GM12878 (cell line): Measurements from ENCODE around the gene HSPE1. TPM values are rescaled to one million over a fixed set of nuclear protein-coding genes. Genes with fewer than 3 reads are reported as not detected.

Experiments
- ATAC-seq: fragments of 200-7000 bp; cut with Tn5 transposase; 3 replicates; pipeline ENCODE4 v1.9.1; 2020; ENCODE audit warnings: mild to moderate bottlenecking, moderate library complexity
- BruUV-seq: library from RNA; stranded (reverse); fragments of 400-500 nt; replicated peaks from 2 replicates; lab custom pipeline; 2021; lab: Mats Ljungman, UMichigan
- CTCF ChIA-PET: fragments of 300-600 bp; sonication (Branson Sonifier 250); formaldehyde crosslinking; extraction: SDS; loops from one replicate; lab custom pipeline; 2021; ENCODE audit warnings: inconsistent platforms; lab: Yijun Ruan, JAX
- POLR2A ChIA-PET: fragments of 350-600 bp; formaldehyde crosslinking; extraction: SDS; loops from one replicate; lab custom pipeline; 2021; ENCODE audit warnings: inconsistent platforms; lab: Charles Lee
- RAD21 ChIA-PET: fragments of 300-600 bp; sonication (Branson Sonifier 250); formaldehyde crosslinking; loops from one replicate; lab custom pipeline; 2023; ENCODE audit warnings: antibody characterized with exemption; ENCODE audit not compliant: unreplicated experiment; lab: Charles Lee
- SMC1A ChIA-PET: fragments of 300-600 bp; sonication (Branson Sonifier 250); formaldehyde crosslinking; loops from one replicate; lab custom pipeline; 2023; ENCODE audit not compliant: unreplicated experiment, uncharacterized antibody; lab: Charles Lee
- DNase-seq: peaks from one replicate; pipeline ENCODE4 v3.0.0-alpha.2; 2011; ENCODE audit warnings: low read depth, low spot score
- FAIRE-seq: peaks from 3 replicates; lab custom pipeline; 2011; peaks lifted over from hg19 to GRCh38; lab: Jason Lieb, UNC
- H2AFZ ChIP-seq: 2 replicates; pipeline ENCODE4 v1.6.0; 2011; ENCODE audit warnings: low read depth, low read length, control low read depth; ENCODE audit not compliant: control insufficient read depth
- H3K27ac ChIP-seq: 2 replicates; pipeline ENCODE4 v1.5.1; 2011; ENCODE audit warnings: control low read depth; ENCODE audit not compliant: control insufficient read depth, insufficient read depth
- H3K27me3 ChIP-seq, 2 experiments: replicated peaks in 1 of 2; 2 replicates each; pipeline versions ENCODE4 v1.6.0 to v1.6.1; 2011; ENCODE audit warnings: low read length in 1 of 2; ENCODE audit not compliant: control insufficient read depth in 2 of 2, insufficient read depth in 2 of 2
- H3K36me3 ChIP-seq, 2 experiments: 2 replicates each; pipeline ENCODE4 v1.5.1; 2011; ENCODE audit warnings: low read length in 1 of 2; ENCODE audit not compliant: control insufficient read depth in 2 of 2, insufficient read depth in 2 of 2
- H3K4me1 ChIP-seq: 2 replicates; pipeline ENCODE4 v1.6.1; 2011; ENCODE audit warnings: mild to moderate bottlenecking, low read length, moderate library complexity, mixed read lengths; ENCODE audit not compliant: control insufficient read depth, insufficient read depth
- H3K4me2 ChIP-seq: 2 replicates; pipeline ENCODE4 v1.6.0; 2011; ENCODE audit warnings: control low read depth; ENCODE audit not compliant: control insufficient read depth, insufficient read depth
- H3K4me3 ChIP-seq: fragments of 200-600 bp; sonication (generic); 2 replicates; pipeline ENCODE4 v1.5.1; 2016
- H3K79me2 ChIP-seq: 2 replicates; pipeline ENCODE4 v1.6.0; 2011; ENCODE audit warnings: low read length; ENCODE audit not compliant: control insufficient read depth, insufficient read depth
- H3K9ac ChIP-seq: 2 replicates; pipeline ENCODE4 v1.8.0; 2011; ENCODE audit warnings: low read length, control low read depth, mixed read lengths; ENCODE audit not compliant: control insufficient read depth, insufficient read depth
- H3K9me3 ChIP-seq: replicated peaks from 3 replicates; pipeline ENCODE4 v1.5.1; 2011; ENCODE audit warnings: mild to moderate bottlenecking, low read length; ENCODE audit not compliant: control insufficient read depth, insufficient read depth
- H4K20me1 ChIP-seq: 2 replicates; pipeline ENCODE4 v1.6.0; 2011; ENCODE audit not compliant: control insufficient read depth, insufficient read depth
- ATF2 ChIP-seq: IDR thresholded peaks from 2 replicates; pipeline ENCODE4 v1.6.1; 2012; ENCODE audit warnings: low read length, inconsistent platforms
- ATF3 ChIP-seq: IDR thresholded peaks from 2 replicates; pipeline ENCODE4 v1.6.1; 2011; ENCODE audit warnings: low read depth, mild to moderate bottlenecking, low read length, moderate library complexity, borderline replicate concordance; ENCODE audit errors: extremely low read depth
- BCLAF1 ChIP-seq: fragments of 450-650 bp; IDR thresholded peaks from 2 replicates; pipeline ENCODE4 v1.6.1; 2017; ENCODE audit warnings: antibody characterized with exemption, mild to moderate bottlenecking, moderate library complexity
- JUNB ChIP-seq: IDR thresholded peaks from 2 replicates; pipeline ENCODE4 v1.6.1; 2016; ENCODE audit warnings: antibody characterized with exemption, mild to moderate bottlenecking
- MTA3 ChIP-seq: IDR thresholded peaks from 2 replicates; pipeline ENCODE4 v1.6.1; 2012; ENCODE audit warnings: low read length, inconsistent platforms, borderline replicate concordance
- NFXL1 ChIP-seq: fragments of 450-650 bp; IDR thresholded peaks from 2 replicates; pipeline ENCODE4 v1.6.1; 2017; ENCODE audit warnings: antibody characterized with exemption, mild to moderate bottlenecking, borderline replicate concordance
- RAD51 ChIP-seq: fragments of 450-650 bp; IDR thresholded peaks from 2 replicates; pipeline ENCODE4 v1.6.1; 2016; ENCODE audit warnings: moderate library complexity, mild to moderate bottlenecking, inconsistent platforms
- SUZ12 ChIP-seq: fragments of 200-600 bp; sonication (generic); IDR thresholded peaks from one replicate; pipeline ENCODE4 v1.6.1; 2018; ENCODE audit warnings: antibody characterized with exemption, mild to moderate bottlenecking; ENCODE audit not compliant: unreplicated experiment
- TBL1XR1 ChIP-seq: IDR thresholded peaks from 2 replicates; pipeline ENCODE4 v1.6.1; 2012; ENCODE audit warnings: low read depth, low read length, improper control_type of control experiment
- TCF7 ChIP-seq: IDR thresholded peaks from 2 replicates; pipeline ENCODE4 v1.6.1; 2014; ENCODE audit warnings: antibody characterized with exemption, borderline replicate concordance
- WGBS: methylation state at CpG from one replicate; pipeline ENCODE4 v1.1.6; 2016; ENCODE audit warnings: low lambda C conversion rate; ENCODE audit not compliant: insufficient replicate concordance, insufficient coverage; ENCODE audit errors: missing lambda C conversion rate; 5-methylcytosine and 5-hydroxymethylcytosine counted together
- in situ Hi-C: fragments of 300-500 bp; cut with MboI; formaldehyde crosslinking; loops from 9 replicates; pipeline ENCODE4 v1.14.3; 2018; ENCODE audit warnings: mixed read lengths
- intact Hi-C: fragments of 100-400 bp; cut with micrococcal nuclease; formaldehyde crosslinking; loops from one replicate; pipeline ENCODE4 v1.14.2; 2022; ENCODE audit not compliant: unreplicated experiment
- polyA plus RNA-seq, 11 experiments: library from polyadenylated mRNA; depleted of rRNA in 4 of 11; unstranded in 6 of 11; stranded (reverse) in 5 of 11; fragments of >200 nt; fragmentation: Nextera tagmentation in 4 of 11; fragmentation: Illumina TruSeq in 1 of 11; extraction: Ambion mirVana in 4 of 11; extraction: Trizol in 1 of 11; gene quantifications; 1 replicate in 1 of 11; 2 replicates in 10 of 11; pipeline versions ENCODE4 v1.2.1 to v1.2.3, GENCODE V29; 2011 to 2016; ENCODE audit warnings: inconsistent platforms in 2 of 11, missing spikeins in 2 of 11, low read depth in 1 of 11
- total RNA-seq, 4 experiments: library from RNA; depleted of rRNA in 3 of 4; stranded (reverse); fragments of >200 nt in 3 of 4; fragmentation: Illumina TruSeq in 1 of 4; extraction: Trizol in 1 of 4; gene quantifications; 2 replicates each; pipeline versions ENCODE4 v1.2.1 to v1.2.3, GENCODE V29; 2013 to 2021
- TF ChIP-seq, protein P1 (sequence below): fragments of 450-650 bp; IDR thresholded peaks from 2 replicates; pipeline ENCODE4 v1.6.1; 2016; ENCODE audit warnings: mild to moderate bottlenecking, moderate library complexity, borderline replicate concordance

The HSPE1 gene
- total and polyA plus RNA-seq, 10 of the 15 experiments (the other 5 are each of a cell fraction or from before 2014, with no cell fraction given) = 180 to 1,096 (median 505) TPM

DNA sequence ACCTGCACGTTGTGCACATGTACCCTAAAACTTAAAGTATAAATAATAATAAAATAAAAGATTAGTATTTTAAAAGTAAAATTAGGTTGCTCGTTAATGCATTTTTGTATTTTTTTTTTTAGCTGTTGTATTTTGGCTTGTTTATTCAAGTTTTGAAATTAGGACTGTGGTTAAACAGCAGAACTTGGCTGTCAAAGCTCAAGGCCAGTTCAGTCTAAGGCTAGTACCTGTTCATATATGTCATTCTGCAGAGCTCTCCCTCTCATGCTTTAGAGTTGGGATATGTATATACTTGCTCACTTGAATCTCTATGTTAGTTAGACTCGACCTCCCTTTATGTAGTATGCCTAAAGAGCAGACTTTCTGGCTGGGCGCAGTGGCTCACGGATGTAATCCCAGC, 48.4 kb downstream of the HSPE1 start:
- intact Hi-C loops (no loop called here), in situ Hi-C loops (no loop called here)
- no peak for ATAC-seq
- no peak for FAIRE-seq
- H3K79me2 ChIP-seq = peaks cover 2% of the 10 kb centered on the region
- CTCF ChIA-PET = no interaction called here
- DNase-seq = no peak
- SMC1A ChIA-PET = no interaction called here
- TF ChIP-seq SUZ12 (no peak), BCLAF1 (no peak), TCF7 (no peak), NFXL1 (no peak), MTA3 (no peak), TBL1XR1 (no peak), ATF3 (no peak), ATF2 (no peak), RAD51 (no peak), JUNB (no peak)
- TF ChIP-seq, protein P1, sequence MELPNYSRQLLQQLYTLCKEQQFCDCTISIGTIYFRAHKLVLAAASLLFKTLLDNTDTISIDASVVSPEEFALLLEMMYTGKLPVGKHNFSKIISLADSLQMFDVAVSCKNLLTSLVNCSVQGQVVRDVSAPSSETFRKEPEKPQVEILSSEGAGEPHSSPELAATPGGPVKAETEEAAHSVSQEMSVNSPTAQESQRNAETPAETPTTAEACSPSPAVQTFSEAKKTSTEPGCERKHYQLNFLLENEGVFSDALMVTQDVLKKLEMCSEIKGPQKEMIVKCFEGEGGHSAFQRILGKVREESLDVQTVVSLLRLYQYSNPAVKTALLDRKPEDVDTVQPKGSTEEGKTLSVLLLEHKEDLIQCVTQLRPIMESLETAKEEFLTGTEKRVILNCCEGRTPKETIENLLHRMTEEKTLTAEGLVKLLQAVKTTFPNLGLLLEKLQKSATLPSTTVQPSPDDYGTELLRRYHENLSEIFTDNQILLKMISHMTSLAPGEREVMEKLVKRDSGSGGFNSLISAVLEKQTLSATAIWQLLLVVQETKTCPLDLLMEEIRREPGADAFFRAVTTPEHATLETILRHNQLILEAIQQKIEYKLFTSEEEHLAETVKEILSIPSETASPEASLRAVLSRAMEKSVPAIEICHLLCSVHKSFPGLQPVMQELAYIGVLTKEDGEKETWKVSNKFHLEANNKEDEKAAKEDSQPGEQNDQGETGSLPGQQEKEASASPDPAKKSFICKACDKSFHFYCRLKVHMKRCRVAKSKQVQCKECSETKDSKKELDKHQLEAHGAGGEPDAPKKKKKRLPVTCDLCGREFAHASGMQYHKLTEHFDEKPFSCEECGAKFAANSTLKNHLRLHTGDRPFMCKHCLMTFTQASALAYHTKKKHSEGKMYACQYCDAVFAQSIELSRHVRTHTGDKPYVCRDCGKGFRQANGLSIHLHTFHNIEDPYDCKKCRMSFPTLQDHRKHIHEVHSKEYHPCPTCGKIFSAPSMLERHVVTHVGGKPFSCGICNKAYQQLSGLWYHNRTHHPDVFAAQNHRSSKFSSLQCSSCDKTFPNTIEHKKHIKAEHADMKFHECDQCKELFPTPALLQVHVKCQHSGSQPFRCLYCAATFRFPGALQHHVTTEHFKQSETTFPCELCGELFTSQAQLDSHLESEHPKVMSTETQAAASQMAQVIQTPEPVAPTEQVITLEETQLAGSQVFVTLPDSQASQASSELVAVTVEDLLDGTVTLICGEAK = no peak
- POLR2A ChIA-PET = no interaction called here
- no peak overlapping the region for H2AFZ ChIP-seq
- H3K27ac ChIP-seq = no peak overlapping the region
- H3K9ac ChIP-seq = no peak overlapping the region
- WGBS = 96% methylated on average over 5 of the region's 5 CpGs
- H3K4me3 ChIP-seq = no peak overlapping the region
- no peaks in the 10 kb centered on the region for H3K4me1 ChIP-seq
- H3K4me2 ChIP-seq = no peak overlapping the region
- H3K36me3 ChIP-seq = peaks cover 2 to 19% of the 10 kb centered on the region in 2 experiments; a peak in 2 of 4 replicates
- H3K9me3 ChIP-seq = no peaks in the 10 kb centered on the region; the same call in 2 of the 3 replicates
- H4K20me1 ChIP-seq = no peaks in the 10 kb centered on the region
- H3K27me3 ChIP-seq = no peaks in the 10 kb centered on the region
- RAD21 ChIA-PET = interaction anchor here (1.3 kb wide), 1 partner anchor 52 kb away, joined by 3 read pairs; no protein-coding TSS in a partner anchor
- BruUV-seq = no TSS peak
